ENCODE data around the gene ZNF670.

- TF ChIP-seq, protein P1, sequence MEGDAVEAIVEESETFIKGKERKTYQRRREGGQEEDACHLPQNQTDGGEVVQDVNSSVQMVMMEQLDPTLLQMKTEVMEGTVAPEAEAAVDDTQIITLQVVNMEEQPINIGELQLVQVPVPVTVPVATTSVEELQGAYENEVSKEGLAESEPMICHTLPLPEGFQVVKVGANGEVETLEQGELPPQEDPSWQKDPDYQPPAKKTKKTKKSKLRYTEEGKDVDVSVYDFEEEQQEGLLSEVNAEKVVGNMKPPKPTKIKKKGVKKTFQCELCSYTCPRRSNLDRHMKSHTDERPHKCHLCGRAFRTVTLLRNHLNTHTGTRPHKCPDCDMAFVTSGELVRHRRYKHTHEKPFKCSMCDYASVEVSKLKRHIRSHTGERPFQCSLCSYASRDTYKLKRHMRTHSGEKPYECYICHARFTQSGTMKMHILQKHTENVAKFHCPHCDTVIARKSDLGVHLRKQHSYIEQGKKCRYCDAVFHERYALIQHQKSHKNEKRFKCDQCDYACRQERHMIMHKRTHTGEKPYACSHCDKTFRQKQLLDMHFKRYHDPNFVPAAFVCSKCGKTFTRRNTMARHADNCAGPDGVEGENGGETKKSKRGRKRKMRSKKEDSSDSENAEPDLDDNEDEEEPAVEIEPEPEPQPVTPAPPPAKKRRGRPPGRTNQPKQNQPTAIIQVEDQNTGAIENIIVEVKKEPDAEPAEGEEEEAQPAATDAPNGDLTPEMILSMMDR (IDR thresholded peaks at IDR 0.05; ENCODE audit: insufficient read depth, low read length, poor library complexity, severe bottlenecking) = no peak
- TF ChIP-seq EZH2phosphoT487 (conservative IDR thresholded peaks at IDR 0.05; ENCODE audit: low read length) = no peak
These were observed 6.2 kb upstream of the ZNF670 start for GRCh38 chr1:247084771-247085170.

Measured in SU-DHL-6 (cell line).